IMR-90 (cell line): ENCODE measurements around the gene FEZF2. TPM values are rescaled to one million over a fixed set of nuclear protein-coding genes. Genes with fewer than 3 reads are reported as not detected.

Experiments used
- ATAC-seq: fragments of 200-7000 bp; cut with Tn5 transposase; 2 replicates; pipeline ENCODE4 v1.9.1; 2020; ENCODE audit warnings: low read depth, mild to moderate bottlenecking, moderate library complexity
- BruUV-seq: library from RNA; stranded (reverse); fragments of 400-500 nt; replicated peaks from 2 replicates; lab custom pipeline; 2021; lab: Mats Ljungman, UMichigan
- CTCF ChIA-PET: fragments of 300-600 bp; formaldehyde crosslinking; extraction: SDS; loops from one replicate; lab custom pipeline; 2021; ENCODE audit warnings: antibody characterized with exemption; lab: Yijun Ruan, JAX
- POLR2A ChIA-PET: fragments of 300-600 bp; sonication (Branson Sonifier 250); formaldehyde crosslinking; loops from one replicate; lab custom pipeline; 2022; ENCODE audit warnings: antibody characterized with exemption; ENCODE audit not compliant: unreplicated experiment; lab: Charles Lee
- DNase-seq: peaks from one replicate; pipeline ENCODE4 v3.0.0; 2013
- H2AFZ ChIP-seq: replicated peaks from 2 replicates; pipeline ENCODE3; 2013; ENCODE audit warnings: low read length, mild to moderate bottlenecking; ENCODE audit not compliant: poor library complexity
- H2AK5ac ChIP-seq: 2 replicates; pipeline ENCODE4 v1.6.1; 2013; ENCODE audit warnings: low read depth, low read length, inconsistent platforms
- H2AK9ac ChIP-seq: replicated peaks from 2 replicates; pipeline ENCODE3; 2013; ENCODE audit warnings: mild to moderate bottlenecking, low read depth, low read length, moderate library complexity; ENCODE audit not compliant: poor library complexity
- H2BK120ac ChIP-seq: 2 replicates; pipeline ENCODE4 v1.6.1; 2013; ENCODE audit warnings: low read depth, low read length, inconsistent platforms
- H2BK15ac ChIP-seq: 3 replicates; pipeline ENCODE4 v1.6.1; 2013; ENCODE audit warnings: low read depth, low read length, inconsistent platforms
- H2BK20ac ChIP-seq: 2 replicates; pipeline ENCODE4 v1.6.1; 2013; ENCODE audit warnings: low read depth, mild to moderate bottlenecking, inconsistent platforms, low read length, moderate library complexity
- H2BK5ac ChIP-seq: 2 replicates; pipeline ENCODE4 v1.6.1; 2013; ENCODE audit warnings: mild to moderate bottlenecking, low read depth, low read length, inconsistent platforms; ENCODE audit not compliant: poor library complexity, severe bottlenecking
- H3K14ac ChIP-seq: replicated peaks from 2 replicates; pipeline ENCODE4 v1.6.1; 2013; ENCODE audit warnings: low read depth, low read length, inconsistent platforms
- H3K18ac ChIP-seq: 2 replicates; pipeline ENCODE4 v1.6.1; 2013; ENCODE audit warnings: low read depth, low read length, control low read depth
- H3K23ac ChIP-seq: 2 replicates; pipeline ENCODE4 v1.6.1; 2013; ENCODE audit warnings: low read depth, low read length, inconsistent platforms
- H3K27ac ChIP-seq: 2 replicates; pipeline ENCODE4 v1.5.1; 2013; ENCODE audit warnings: mild to moderate bottlenecking, control low read depth, low read length; ENCODE audit not compliant: insufficient read depth
- H3K27me3 ChIP-seq: 2 replicates; pipeline ENCODE4 v1.6.1; 2013; ENCODE audit warnings: low read length; ENCODE audit not compliant: control insufficient read depth, insufficient read depth
- H3K36me3 ChIP-seq: 2 replicates; pipeline ENCODE4 v1.6.1; 2013; ENCODE audit warnings: low read length, mixed read lengths; ENCODE audit not compliant: control insufficient read depth, insufficient read depth
- H3K4ac ChIP-seq: 2 replicates; pipeline ENCODE4 v1.6.1; 2013; ENCODE audit warnings: low read depth, low read length, inconsistent platforms
- H3K4me1 ChIP-seq: 2 replicates; pipeline ENCODE4 v1.6.1; 2013; ENCODE audit warnings: low read length, mixed read lengths; ENCODE audit not compliant: control insufficient read depth, insufficient read depth
- H3K4me2 ChIP-seq: 2 replicates; pipeline ENCODE4 v1.6.1; 2013; ENCODE audit warnings: low read depth, mild to moderate bottlenecking, control low read depth, low read length, moderate library complexity
- H3K4me3 ChIP-seq: 2 replicates; pipeline ENCODE4 v1.5.1; 2013; ENCODE audit warnings: low read depth, mild to moderate bottlenecking, control low read depth, low read length, moderate library complexity; ENCODE audit not compliant: insufficient read depth
- H3K56ac ChIP-seq: 2 replicates; pipeline ENCODE4 v1.6.1; 2013; ENCODE audit warnings: low read length, inconsistent platforms; ENCODE audit not compliant: insufficient read depth; ENCODE audit errors: extremely low read depth
- H3K79me1 ChIP-seq, 2 experiments: 2 replicates each; pipeline ENCODE4 v1.6.1; 2013; ENCODE audit warnings: low read length in 2 of 2, inconsistent platforms in 1 of 2, low read depth in 1 of 2
- H3K9ac ChIP-seq: 2 replicates; pipeline ENCODE4 v1.6.1; 2013; ENCODE audit warnings: low read depth, low read length, control low read depth
- H3K9me1 ChIP-seq: 2 replicates; pipeline ENCODE4 v1.6.1; 2013; ENCODE audit warnings: low read length, inconsistent platforms; ENCODE audit not compliant: insufficient read depth
- H3K9me3 ChIP-seq: 2 replicates; pipeline ENCODE4 v1.6.1; 2013; ENCODE audit warnings: low read length; ENCODE audit not compliant: control insufficient read depth, insufficient read depth
- H4K20me1 ChIP-seq: 2 replicates; pipeline ENCODE4 v1.6.1; 2013; ENCODE audit warnings: low read length, inconsistent platforms; ENCODE audit not compliant: insufficient read depth
- H4K5ac ChIP-seq: 2 replicates; pipeline ENCODE4 v1.6.1; 2013; ENCODE audit warnings: mild to moderate bottlenecking, low read depth, low read length, control low read depth
- H4K8ac ChIP-seq, 2 experiments: 2 replicates each; pipeline ENCODE4 v1.6.1; 2013; ENCODE audit warnings: low read depth in 2 of 2, low read length in 2 of 2, control low read depth in 1 of 2, inconsistent platforms in 1 of 2
- H4K91ac ChIP-seq: 2 replicates; pipeline ENCODE4 v1.6.1; 2013; ENCODE audit warnings: low read depth, low read length, inconsistent platforms; ENCODE audit not compliant: insufficient read depth
- ELK1 ChIP-seq: fragments of 150-350 bp; IDR thresholded peaks from 2 replicates; pipeline ENCODE4 v1.6.1; 2016; ENCODE audit warnings: low read depth, mild to moderate bottlenecking, low read length, moderate library complexity, borderline replicate concordance
- MAFK ChIP-seq: IDR thresholded peaks from 2 replicates; pipeline ENCODE4 v1.6.1; 2012; ENCODE audit warnings: low read depth, low read length, improper control_type of control experiment
- MXI1 ChIP-seq: IDR thresholded peaks from 2 replicates; pipeline ENCODE4 v1.6.1; 2012; ENCODE audit warnings: low read depth, mild to moderate bottlenecking, low read length, moderate library complexity, borderline replicate concordance
- WGBS, 2 experiments: methylation state at CpG; one replicate each; pipeline versions ENCODE4 v1.1.5 to v1.1.7; 2013; ENCODE audit warnings: missing lambda C conversion rate in 2 of 2; ENCODE audit not compliant: insufficient read length in 1 of 2; ENCODE audit errors: extremely low coverage in 2 of 2; 5-methylcytosine and 5-hydroxymethylcytosine counted together
- dilution Hi-C: fragments of 300-500 bp; cut with HindIII; formaldehyde crosslinking; loops from one replicate; pipeline ENCODE4 v1.14.3; 2018; ENCODE audit warnings: low sequenced_read_pairs; ENCODE audit not compliant: unreplicated experiment
- in situ Hi-C: fragments of 300-500 bp; cut with MboI; formaldehyde crosslinking; loops from 3 replicates; pipeline ENCODE4 v1.14.3; 2019; ENCODE audit warnings: low sequenced_read_pairs, inconsistent platforms, mixed read lengths
- intact Hi-C: fragments of 100-400 bp; cut with micrococcal nuclease; formaldehyde crosslinking; loops from 2 replicates; pipeline ENCODE4 v1.10.0; 2022
- polyA plus RNA-seq, 3 experiments: library from polyadenylated mRNA; depleted of rRNA; stranded (reverse); fragments of >200 nt; gene quantifications; 2 replicates each; pipeline ENCODE4 v1.2.3, GENCODE V29; 2012; ENCODE audit warnings: low replicate concordance in 1 of 3
- total RNA-seq: library from RNA; depleted of rRNA; stranded (reverse); fragments of >200 nt; gene quantifications from 2 replicates; pipeline ENCODE4 v1.2.3, GENCODE V29; 2012
- TF ChIP-seq, protein P1 (sequence below): fragments of 150-350 bp; IDR thresholded peaks from 2 replicates; pipeline ENCODE4 v1.6.1; 2017; ENCODE audit warnings: mild to moderate bottlenecking, antibody characterized with exemption, low read length, low read depth

FEZF2 gene
- total and polyA plus RNA-seq, 2 of the 4 experiments (the other 2 are of a cell fraction), result not detected

DNA sequence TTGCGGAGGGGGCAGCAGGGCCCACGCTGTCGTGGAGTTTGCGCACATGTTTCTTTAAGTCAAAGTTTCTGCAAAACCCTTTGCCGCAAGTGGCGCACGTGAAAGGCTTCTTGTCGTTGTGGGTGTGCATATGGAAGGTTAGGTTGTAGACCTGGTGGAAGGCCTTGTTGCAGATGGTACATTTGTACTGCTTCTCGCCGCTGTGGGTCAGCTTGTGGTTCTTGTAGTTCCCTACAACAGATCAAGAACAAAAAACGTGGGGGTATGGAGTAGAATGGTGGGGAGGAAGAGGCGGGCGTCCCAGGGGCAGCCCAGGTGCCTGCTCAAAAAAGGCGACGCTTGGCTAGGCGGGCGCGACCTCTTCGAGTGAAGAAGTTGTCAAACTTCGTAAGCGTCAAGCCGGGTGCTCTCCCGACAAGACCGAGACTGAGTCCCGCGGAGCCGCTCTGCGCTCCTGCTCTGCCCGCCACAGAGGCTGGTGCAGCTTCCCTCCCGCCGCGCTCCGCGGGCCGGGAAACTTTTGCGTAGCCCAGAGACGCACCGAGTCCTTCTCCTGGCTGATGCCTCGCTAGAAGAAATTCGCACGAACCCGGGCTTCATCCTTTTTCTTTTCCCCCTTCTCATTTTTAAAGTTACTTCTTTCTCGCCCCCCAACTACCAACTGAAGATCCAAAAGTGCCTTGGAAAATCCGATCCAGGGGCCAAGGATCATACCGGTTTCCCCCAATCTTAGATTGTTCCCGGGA lies 3.1 kb downstream of the FEZF2 start:
- no peak overlapping the region for H4K8ac ChIP-seq
- dilution Hi-C loops (no loop called here), intact Hi-C loops (no loop called here), in situ Hi-C loops (no loop called here)
- H4K20me1 ChIP-seq, result no peaks in the 10 kb centered on the region; the same call in 1 of the 2 replicates
- TF ChIP-seq ELK1 (no peak), MXI1 (no peak), MAFK (no peak)
- TF ChIP-seq, protein P1, sequence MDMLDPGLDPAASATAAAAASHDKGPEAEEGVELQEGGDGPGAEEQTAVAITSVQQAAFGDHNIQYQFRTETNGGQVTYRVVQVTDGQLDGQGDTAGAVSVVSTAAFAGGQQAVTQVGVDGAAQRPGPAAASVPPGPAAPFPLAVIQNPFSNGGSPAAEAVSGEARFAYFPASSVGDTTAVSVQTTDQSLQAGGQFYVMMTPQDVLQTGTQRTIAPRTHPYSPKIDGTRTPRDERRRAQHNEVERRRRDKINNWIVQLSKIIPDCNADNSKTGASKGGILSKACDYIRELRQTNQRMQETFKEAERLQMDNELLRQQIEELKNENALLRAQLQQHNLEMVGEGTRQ, result no peak
- no TSS peak for BruUV-seq
- H3K56ac ChIP-seq, result no peak overlapping the region
- ChIA-PET POLR2A (no interaction called here), CTCF (no interaction called here)
- 3% methylated on average over 24 of the region's 46 CpGs; no CpG with 5 or more reads in 1 of the 2 experiments for WGBS, 2 experiments
- DNase-seq, result no peak
- H3K4me2 ChIP-seq, result no peak overlapping the region
- no peak overlapping the region for H3K4me3 ChIP-seq
- H2BK120ac ChIP-seq, result no peak overlapping the region
- H3K9ac ChIP-seq, result no peak overlapping the region
- no peak overlapping the region for H3K14ac ChIP-seq
- H4K91ac ChIP-seq, result no peak overlapping the region
- no peak overlapping the region for H2BK5ac ChIP-seq
- no peak overlapping the region for H3K23ac ChIP-seq
- ATAC-seq, result no peak
- H4K5ac ChIP-seq, result no peak overlapping the region
- H2BK15ac ChIP-seq, result no peak overlapping the region
- H3K9me1 ChIP-seq, result no peaks in the 10 kb centered on the region
- H2AK5ac ChIP-seq, result no peak overlapping the region
- peaks cover 92% of the 10 kb centered on the region for H3K27me3 ChIP-seq
- no peak overlapping the region for H3K4ac ChIP-seq
- H3K18ac ChIP-seq, result no peak overlapping the region
- no peak overlapping the region for H2AFZ ChIP-seq
- no peaks in the 10 kb centered on the region for H3K4me1 ChIP-seq
- peaks cover 5% of the 10 kb centered on the region; the same call in 1 of the 2 replicates for H3K9me3 ChIP-seq
- H3K36me3 ChIP-seq, result no peaks in the 10 kb centered on the region
- no peak overlapping the region for H3K27ac ChIP-seq
- no peak overlapping the region for H2AK9ac ChIP-seq
- no peak overlapping the region for H2BK20ac ChIP-seq
- H3K79me1 ChIP-seq, result no peaks in the 10 kb centered on the region
